Smooth muscle cell of the brain vasculature (primary cell): ENCODE results near the gene GLS.
"Not testable (repeated sequence)": the region's sequence is repeated elsewhere in the genome, so short reads cannot be mapped to it uniquely, and the experiment has no call there.

Experiments
- DNase-seq: peaks from one replicate; pipeline ENCODE4 v3.0.0-alpha.2; 2012; ENCODE audit warnings: low read depth, low spot score

Gene GLS

DNA sequence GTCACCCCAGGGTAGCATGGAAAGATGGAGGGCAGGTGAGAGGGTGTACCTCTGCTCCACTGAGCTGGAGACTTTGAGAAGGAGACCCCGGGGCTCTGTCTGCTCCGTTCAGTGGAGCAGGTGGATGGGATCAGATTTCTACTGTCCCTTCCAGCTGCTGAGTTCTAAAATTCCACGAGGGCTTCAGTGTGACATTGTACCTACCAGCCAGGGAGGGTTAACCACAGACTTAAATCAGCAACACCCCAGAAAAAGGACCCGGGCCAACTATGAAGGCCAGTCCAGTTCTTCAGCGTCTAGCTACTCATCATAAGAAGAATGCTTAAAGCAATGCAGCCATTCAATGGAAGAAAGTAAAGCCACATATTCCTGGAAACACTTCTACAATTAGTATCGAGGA is 109.5 kb downstream of the GLS start:
- no peak for DNase-seq

DNA sequence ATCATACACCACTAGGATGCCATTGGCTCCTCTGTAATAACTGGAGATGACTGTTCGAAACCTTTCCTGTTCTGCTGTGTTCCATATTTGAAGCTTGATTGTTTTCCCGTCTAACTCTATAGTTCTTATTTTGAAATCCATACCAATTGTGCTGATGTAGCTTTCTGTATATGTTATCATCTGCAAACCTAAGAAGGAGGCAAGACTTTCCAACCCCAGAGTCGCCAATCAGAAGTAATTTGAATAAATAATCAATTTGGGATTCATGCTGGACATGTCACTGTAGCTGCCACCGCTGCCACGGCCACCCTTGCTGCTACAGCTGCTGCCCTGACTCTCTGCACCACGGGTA is 112.6 kb downstream of the GLS start:
- DNase-seq = no peak

- no peak for DNase-seq
Observed at GRCh38 chr2:190994148-190994547, 113.5 kb downstream of the GLS start.

GRCh38 chr2:190995315-190995714 is 114.7 kb downstream of the GLS start:
- DNase-seq = not testable (repeated sequence)

DNA sequence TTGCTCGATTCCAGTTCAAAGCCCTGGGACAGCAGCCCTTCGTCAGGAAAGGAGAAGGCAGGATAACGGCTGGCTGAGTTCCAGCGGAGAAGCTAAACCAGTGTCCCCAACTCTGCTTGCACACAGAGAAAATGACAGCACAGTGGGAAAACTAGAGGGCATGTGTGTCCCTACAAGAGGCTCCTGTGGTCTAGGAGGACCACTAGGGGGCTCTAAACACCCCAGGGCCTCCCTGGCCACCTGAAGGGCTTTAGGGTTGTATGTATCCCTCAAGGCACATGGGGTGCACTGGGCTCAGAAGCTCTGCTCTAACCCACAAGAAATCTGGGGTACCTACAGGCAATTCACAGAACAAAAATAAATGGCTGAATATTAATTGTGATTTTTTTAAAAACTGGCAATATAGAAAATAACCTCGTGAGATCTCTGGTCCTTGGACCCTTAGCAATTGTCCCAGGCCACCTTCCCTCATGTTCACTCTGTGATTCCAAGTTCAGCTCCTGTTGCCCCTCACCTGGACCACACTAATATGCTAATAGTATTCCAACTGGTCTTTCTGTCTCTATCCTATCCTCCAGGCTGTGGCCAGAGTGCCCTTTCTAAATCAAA is 115.8 kb downstream of the GLS start:
- no peak for DNase-seq

DNA sequence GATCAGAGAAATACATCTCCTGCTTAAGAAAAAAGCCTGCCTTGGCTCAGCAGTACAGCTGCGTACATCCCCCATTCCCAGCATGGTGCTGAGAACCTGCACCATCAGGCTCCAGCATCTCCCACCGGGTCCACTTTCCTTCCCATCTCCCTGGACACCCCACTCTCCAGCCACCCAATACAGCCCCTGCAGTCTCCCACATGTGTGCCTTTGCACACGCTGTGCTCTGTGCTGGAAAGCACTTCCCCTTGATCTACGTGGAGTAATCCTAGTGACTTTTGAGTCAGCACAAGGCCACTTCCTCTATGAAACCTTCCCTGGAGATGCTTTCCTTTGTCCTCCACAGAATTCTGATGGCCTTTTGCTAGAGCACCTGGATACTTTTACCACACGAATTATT is 116.3 kb downstream of the GLS start:
- DNase-seq = no peak

GRCh38 chr2:190997526-190998113 is 117.0 kb downstream of the GLS start:
- DNase-seq = no peak

- DNase-seq = no peak
Observed at GRCh38 chr2:190999058-190999457, 118.4 kb downstream of the GLS start.

GRCh38 chr2:190999949-191000665 is 119.5 kb downstream of the GLS start:
- DNase-seq = no peak

- DNase-seq = no peak
Observed at GRCh38 chr2:191001032-191001431, 120.4 kb downstream of the GLS start.

- DNase-seq = no peak
Observed at GRCh38 chr2:191001624-191002023, 121.0 kb downstream of the GLS start.

GRCh38 chr2:191003405-191004309 is 123.0 kb downstream of the GLS start:
- no peak for DNase-seq

DNA sequence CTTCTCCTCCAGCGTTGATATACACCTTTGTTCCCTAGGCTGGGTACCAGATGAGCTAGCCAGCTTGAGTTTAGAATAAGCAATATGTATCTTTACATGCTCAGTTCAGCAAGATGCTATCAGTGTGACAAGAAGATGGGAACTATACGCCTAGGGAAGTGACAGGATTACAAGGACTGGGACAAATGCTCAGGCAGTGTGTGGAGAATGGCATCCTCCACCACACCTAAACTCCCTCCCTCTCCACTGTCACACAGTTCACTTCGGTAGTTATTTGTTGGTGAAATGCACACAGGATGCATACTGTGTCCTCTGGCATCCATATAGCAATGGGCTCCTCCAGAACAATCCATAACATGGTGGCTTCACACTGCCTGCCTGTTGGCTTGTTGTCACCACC is 125.7 kb downstream of the GLS start:
- no peak for DNase-seq

- no peak for DNase-seq
Observed at GRCh38 chr2:191006997-191007783, 126.6 kb downstream of the GLS start.

DNA sequence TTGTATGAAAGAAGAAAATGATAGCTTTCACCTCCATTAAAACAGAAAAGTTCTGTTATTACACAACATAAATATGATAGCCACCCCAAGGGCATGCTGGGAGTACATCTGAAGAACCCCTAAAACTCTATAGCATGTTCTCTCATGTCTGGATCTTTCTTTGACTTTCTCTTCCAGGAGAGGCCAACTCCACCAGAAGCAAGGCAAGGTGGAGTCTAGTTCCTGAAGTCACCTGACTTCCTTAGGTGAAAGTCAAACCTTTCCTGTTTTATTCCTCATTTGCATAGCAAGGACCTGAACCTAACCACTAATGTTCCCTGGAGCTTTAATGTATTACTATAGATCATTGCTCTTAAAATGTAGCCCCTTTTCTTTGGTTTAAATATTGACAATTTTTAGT is 127.7 kb downstream of the GLS start:
- DNase-seq = no peak

DNA sequence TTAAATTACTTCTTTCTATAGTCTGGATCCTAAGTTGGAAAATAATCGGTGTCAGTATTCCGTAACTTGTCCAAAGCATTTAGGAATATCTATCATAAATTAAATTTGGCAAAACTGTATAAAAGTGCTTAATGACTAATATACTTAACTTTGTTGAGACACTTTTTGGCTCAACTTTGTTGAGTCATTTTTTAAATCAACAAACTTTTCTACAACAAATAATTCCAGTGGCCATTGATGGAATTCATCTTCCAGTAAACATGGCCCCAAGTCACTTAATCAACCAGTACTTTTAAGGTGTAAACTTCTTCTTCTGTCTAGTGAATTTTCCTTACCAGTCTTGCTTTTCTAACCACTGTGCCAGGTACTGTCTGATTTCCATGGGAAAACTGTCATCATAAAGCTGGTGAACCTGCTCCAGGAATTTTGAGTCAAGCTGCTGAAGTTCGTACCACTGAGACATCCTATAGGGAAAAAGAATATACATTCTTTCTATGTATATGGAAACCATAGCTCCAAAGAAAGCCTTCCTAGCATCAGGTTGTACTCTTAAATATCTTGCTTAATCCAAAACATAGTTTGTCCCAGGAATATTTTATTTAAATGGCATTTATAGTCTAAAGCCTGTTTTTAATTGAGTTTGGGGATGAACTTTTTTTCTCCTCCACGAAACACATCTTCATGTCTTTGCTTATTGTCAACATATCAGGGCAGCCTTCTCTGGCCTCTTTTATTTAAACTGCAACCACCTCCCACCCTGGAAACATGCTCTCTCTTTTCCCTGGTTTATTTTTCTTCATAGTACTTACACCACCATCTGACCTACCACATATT is 129.1 kb downstream of the GLS start:
- no peak for DNase-seq

DNA sequence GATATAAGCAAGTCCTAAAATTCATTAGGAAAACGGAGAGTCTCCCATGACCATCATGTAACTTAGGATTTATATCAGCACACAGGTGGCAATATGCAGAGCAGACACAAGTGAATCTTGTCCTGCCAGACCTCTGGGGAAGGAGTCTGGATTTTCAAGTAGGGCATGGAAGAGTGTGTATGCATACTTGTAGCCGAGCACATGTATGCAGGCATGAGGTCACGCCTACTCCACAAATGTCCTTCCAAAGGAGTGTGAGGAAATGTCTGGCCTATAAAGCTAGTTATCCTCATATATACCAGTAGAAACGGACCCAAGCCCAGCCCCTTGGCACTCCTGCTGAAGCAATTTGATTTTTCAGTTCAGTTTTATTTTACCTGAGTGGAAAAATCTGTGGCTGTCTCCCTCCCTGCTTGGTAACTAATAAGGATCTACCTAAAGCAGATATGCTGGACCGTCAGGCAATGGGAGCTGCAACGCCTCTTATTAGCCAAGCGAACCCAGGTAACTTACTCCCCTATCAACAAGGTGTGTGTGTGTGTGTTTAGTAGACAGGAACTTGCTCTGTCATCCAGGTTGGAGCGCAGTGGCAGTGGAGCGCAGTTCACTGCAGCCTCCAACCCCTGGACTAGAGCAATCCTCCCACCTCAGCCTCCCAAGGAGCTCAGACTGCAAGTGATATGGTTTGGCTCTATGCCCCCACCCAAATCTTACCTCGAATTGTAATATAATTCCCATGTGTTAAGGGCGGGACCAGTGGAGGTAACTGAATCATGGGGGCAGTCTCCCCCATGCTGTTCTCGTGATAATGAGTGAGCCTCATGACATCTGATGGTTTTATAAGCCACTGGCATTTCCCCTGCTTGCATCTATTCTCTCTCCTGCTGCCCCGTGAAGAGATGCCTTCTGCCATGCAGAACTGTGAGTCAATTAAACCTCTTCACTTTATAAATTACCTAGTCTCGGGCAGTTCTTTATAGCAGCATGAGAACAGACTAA is 130.6 kb downstream of the GLS start:
- DNase-seq = no peak

GRCh38 chr2:191012346-191012745 is 131.7 kb downstream of the GLS start:
- DNase-seq = no peak
